HUDEP-2 (cell line): ENCODE data around the gene GARRE1.
"Not testable (repeated sequence)": the region's sequence is repeated elsewhere in the genome, so short reads cannot be mapped to it uniquely, and the experiment has no call there.

ENCODE experiments used
- DNase-seq, 76 experiments: peaks; one replicate each; lab custom pipeline; 2025; ENCODE audit not compliant: unreplicated experiment in 76 of 76; lab: John Stamatoyannopoulos, UW

The GARRE1 gene

GRCh38 chr19:34231439-34231838 lies 22.9 kb upstream of the GARRE1 start:
- no peak for DNase-seq

- peak in 27 of 76 experiments; percentile 7 to 57 (median 23) for DNase-seq
Measured at GRCh38 chr19:34232566-34233481, 21.5 kb upstream of the GARRE1 start.

- DNase-seq: no peak
Measured at GRCh38 chr19:34235425-34235940, 18.9 kb upstream of the GARRE1 start.

GRCh38 chr19:34236035-34236987 lies 18.0 kb upstream of the GARRE1 start:
- no peak for DNase-seq

GRCh38 chr19:34237283-34237682 lies 17.1 kb upstream of the GARRE1 start:
- no peak for DNase-seq

GRCh38 chr19:34237939-34238338 lies 16.4 kb upstream of the GARRE1 start:
- no peak for DNase-seq

GRCh38 chr19:34241513-34242337 lies 12.6 kb upstream of the GARRE1 start:
- DNase-seq: peak in 15 of 76 experiments; percentile 12 to 47 (median 22)

- not testable (repeated sequence) for DNase-seq
Measured at GRCh38 chr19:34243138-34243875, 11.0 kb upstream of the GARRE1 start.

- DNase-seq: no peak
Measured at GRCh38 chr19:34243876-34244578, 10.3 kb upstream of the GARRE1 start.

- DNase-seq: peak in 2 of 76 experiments; percentile 9 to 16
Measured at GRCh38 chr19:34244611-34245299, 9.6 kb upstream of the GARRE1 start.

- no peak for DNase-seq
Measured at GRCh38 chr19:34246340-34246739, 8.0 kb upstream of the GARRE1 start.

- DNase-seq: no peak
Measured at GRCh38 chr19:34248941-34249340, 5.4 kb upstream of the GARRE1 start.

- DNase-seq: not testable (repeated sequence)
Measured at GRCh38 chr19:34253167-34253566, 1.2 kb upstream of the GARRE1 start.

GRCh38 chr19:34253681-34254045 lies 691 bp upstream of the GARRE1 start:
- DNase-seq: not testable (repeated sequence)

- DNase-seq: peak in 22 of 76 experiments; percentile 4 to 49 (median 27)
Measured at GRCh38 chr19:34254698-34255432, 511 bp downstream of the GARRE1 start.

GRCh38 chr19:34255546-34255945 lies 1.2 kb downstream of the GARRE1 start:
- no peak for DNase-seq

GRCh38 chr19:34256835-34257558 lies 2.6 kb downstream of the GARRE1 start:
- no peak for DNase-seq
